NB4 (cell line): ENCODE data around the gene C1orf210.

ENCODE experiments used
- DNase-seq: peaks from one replicate; pipeline ENCODE4 v3.0.0; 2010; ENCODE audit warnings: low read depth
- H3K4me3 ChIP-seq: one replicate; pipeline ENCODE4 v1.5.1; 2011; ENCODE audit warnings: mild to moderate bottlenecking, low read depth, low read length, moderate library complexity
- MYC ChIP-seq: IDR thresholded peaks from 2 replicates; pipeline ENCODE4 v1.6.1; 2011; ENCODE audit warnings: low read depth, low read length
- POLR2A ChIP-seq: IDR thresholded peaks from 2 replicates; pipeline ENCODE4 v1.6.1; 2011; ENCODE audit warnings: mild to moderate bottlenecking; ENCODE audit not compliant: insufficient read length; ENCODE audit errors: extremely low read depth
- TF ChIP-seq, protein P1 (sequence below): IDR thresholded peaks from one replicate; pipeline ENCODE4 v1.5.1; 2012; ENCODE audit warnings: low read depth, low read length
- TF ChIP-seq, protein P2 (sequence below): IDR thresholded peaks from 2 replicates; pipeline ENCODE4 v1.6.1; 2011; ENCODE audit warnings: low read depth, low read length

Gene C1orf210

DNA sequence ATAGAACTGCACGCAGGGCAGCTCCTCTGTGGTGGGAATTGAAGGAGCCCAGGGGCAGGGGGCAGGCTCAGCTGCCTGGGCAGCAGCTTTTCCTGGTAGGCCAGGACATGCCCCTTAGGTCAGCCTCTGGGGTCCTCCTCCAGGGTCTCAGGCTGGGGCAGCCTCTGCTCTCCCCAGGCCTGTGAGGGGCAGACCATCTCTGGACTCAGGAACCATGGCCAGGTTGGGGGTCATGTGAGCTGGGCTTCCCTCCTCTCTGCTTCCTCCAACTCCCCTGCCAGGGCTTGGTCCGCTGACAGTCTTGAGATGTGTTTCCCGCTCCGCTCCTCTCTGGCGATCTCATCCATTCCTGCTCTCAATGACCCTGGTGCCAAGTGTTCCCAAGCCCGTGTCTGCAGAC, 5.7 kb downstream of the C1orf210 start:
- DNase-seq, result no peak
- TF ChIP-seq POLR2A (no peak), MYC (no peak)
- TF ChIP-seq, protein P1, sequence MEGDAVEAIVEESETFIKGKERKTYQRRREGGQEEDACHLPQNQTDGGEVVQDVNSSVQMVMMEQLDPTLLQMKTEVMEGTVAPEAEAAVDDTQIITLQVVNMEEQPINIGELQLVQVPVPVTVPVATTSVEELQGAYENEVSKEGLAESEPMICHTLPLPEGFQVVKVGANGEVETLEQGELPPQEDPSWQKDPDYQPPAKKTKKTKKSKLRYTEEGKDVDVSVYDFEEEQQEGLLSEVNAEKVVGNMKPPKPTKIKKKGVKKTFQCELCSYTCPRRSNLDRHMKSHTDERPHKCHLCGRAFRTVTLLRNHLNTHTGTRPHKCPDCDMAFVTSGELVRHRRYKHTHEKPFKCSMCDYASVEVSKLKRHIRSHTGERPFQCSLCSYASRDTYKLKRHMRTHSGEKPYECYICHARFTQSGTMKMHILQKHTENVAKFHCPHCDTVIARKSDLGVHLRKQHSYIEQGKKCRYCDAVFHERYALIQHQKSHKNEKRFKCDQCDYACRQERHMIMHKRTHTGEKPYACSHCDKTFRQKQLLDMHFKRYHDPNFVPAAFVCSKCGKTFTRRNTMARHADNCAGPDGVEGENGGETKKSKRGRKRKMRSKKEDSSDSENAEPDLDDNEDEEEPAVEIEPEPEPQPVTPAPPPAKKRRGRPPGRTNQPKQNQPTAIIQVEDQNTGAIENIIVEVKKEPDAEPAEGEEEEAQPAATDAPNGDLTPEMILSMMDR, result no peak
- TF ChIP-seq, protein P2, sequence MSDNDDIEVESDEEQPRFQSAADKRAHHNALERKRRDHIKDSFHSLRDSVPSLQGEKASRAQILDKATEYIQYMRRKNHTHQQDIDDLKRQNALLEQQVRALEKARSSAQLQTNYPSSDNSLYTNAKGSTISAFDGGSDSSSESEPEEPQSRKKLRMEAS, result no peak
- no peak overlapping the region for H3K4me3 ChIP-seq

DNA sequence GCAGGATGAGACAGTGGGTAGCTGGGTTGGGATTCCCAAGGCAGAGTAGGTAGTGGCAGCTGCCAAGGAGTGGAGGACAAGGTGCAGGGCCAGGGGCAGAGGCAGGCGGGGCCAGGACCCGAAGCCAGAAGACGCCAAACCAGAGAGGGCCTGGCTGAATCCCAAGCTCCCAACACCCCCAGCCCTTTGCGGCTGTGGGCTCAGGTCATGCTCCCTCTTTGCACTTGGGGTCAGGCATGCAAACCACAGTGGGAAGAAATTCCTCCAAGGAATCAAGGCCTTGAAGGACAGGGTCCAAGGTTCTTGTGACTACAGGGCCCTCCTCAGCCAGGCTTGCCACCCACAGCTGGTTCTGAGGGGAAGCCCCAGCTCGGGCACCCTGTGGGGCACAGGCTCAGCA, 6.2 kb downstream of the C1orf210 start:
- DNase-seq, result no peak
- H3K4me3 ChIP-seq, result no peak overlapping the region
- TF ChIP-seq POLR2A (no peak), MYC (no peak)
- TF ChIP-seq, protein P2, result no peak
- TF ChIP-seq, protein P1, result no peak

DNA sequence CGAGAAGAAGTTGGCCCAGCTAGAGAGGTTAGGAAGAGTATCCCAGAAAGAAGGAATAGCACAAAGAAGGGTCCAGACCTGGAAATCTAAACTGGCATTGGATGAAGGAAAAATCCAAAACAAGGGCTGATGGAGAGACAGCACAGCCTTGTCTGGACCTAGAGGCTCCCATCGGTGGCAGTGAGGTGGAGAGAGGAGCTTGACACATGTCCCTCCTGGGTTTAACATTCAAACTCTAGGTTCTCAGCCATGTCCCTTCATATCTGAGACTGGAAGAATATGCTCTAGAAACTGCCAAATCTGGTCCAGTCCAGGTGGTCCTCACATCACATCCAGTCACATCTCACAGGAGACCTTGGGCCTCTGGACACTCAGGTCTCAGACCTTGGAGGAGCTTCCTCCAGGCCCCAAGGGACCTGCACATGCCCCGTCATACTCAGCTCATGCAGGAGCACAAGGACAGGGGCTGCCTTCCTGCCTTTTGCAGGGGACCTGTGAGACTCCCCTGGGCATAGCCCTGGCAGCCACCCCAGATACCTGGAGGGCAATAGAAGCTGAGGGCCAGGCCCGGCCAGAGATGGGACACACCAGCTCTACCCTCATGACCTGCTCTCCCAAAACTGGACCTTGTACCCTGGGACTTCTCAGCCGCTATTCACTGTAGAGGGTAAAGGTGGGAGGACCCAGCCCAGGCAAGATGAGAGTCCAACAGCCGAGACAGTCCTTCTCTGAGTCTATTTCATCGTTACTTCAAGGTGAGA, 8.1 kb downstream of the C1orf210 start:
- no peak for DNase-seq
- TF ChIP-seq, protein P2, result no peak
- TF ChIP-seq MYC, result no peak
- TF ChIP-seq, protein P1, result no peak
- TF ChIP-seq POLR2A, result no peak
- no peak overlapping the region for H3K4me3 ChIP-seq

DNA sequence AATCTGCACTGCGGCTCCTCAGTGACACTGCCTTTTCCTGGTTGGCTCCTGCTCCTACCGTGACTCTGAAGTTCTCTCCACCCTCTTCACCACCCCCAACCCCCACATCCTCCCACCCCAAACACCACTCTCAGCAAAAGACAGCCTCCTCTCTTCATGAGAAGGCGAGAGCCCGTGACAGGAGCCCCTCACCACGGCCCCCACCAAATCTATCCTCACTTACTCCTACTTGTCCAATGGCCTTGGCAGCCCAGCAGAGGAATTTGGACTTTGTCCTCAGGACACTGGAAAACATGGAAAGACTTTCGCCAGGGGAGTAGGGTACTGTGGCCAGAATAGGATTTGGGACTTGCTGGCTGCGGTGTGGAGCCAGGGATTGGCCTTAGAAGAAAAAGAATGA, 8.7 kb downstream of the C1orf210 start:
- DNase-seq, result no peak
- H3K4me3 ChIP-seq, result no peak overlapping the region

DNA sequence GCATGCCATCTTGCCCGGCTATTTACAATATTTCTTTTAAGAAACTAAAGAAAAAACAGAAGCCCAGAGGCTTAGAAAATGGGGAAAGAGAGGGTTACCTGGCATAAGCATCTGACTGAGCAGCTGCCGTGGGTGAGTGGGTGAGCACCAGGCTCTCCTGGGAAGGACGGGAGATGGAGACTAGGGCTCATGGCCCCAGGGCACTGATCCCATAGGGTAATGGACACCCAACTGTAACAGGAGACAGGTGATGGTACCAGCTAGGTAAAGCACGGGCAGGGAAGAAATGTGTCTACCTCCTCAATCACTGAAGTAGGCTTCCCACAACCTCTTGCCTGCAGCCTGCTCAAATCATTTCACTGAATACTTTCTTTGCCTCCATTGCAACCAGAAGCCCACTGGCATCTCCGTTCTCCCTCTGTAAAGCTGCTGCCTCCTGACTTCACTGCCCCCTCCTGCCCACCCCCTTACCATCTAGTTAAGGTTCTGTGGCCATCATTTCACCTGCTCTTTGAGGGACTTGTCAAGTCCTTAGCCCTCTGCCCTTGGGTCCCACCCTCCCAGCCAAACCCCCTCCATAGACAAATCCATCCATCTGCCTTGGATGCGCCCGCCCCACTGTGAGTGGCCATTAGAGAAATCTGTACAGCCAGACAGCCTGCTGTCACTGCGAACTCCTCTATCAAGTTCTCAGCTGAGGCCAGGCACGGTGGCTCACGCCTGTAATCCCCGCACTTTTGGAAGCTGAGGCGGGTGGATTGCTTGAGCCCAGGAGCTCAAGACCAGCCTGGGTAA, 9.4 kb downstream of the C1orf210 start:
- DNase-seq, result no peak
- H3K4me3 ChIP-seq, result no peak overlapping the region
- TF ChIP-seq, protein P2, result no peak
- TF ChIP-seq POLR2A, result no peak

More for the DNA sequence above, 8.7 kb downstream of the C1orf210 start:
- TF ChIP-seq MYC (no peak), POLR2A (no peak)
- TF ChIP-seq, protein P2, result no peak
- TF ChIP-seq, protein P1, result no peak

DNA sequence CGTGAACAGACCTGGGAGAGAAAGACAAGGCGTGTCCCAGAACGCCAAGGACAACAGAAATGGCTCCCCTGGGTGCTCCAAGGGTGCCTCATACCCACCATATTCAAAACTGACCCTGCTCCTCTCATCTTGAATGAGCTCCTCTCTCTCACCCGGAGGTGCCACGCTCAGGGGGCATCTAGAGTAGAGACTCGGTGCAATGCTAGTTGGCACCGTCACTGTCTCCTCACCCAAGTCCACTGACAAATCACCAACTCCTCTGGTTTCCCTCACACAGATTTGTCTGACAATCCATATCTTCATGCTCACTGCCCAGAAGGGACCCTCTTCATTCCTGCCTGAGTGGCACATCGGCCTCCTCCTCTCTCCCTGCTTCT, 10.6 kb downstream of the C1orf210 start:
- H3K4me3 ChIP-seq, result no peak overlapping the region
- DNase-seq, result no peak
- TF ChIP-seq MYC, result no peak
- TF ChIP-seq, protein P2, result no peak
- TF ChIP-seq, protein P1, result no peak
- no peak for TF ChIP-seq POLR2A
